NB4 (cell line): ENCODE data around the gene KRT80.

Source experiments
- CTCF ChIP-seq: IDR thresholded peaks from one replicate; pipeline ENCODE4 v1.5.1; 2012; ENCODE audit warnings: low read depth, low read length
- POLR2A ChIP-seq: IDR thresholded peaks from 2 replicates; pipeline ENCODE4 v1.6.1; 2011; ENCODE audit warnings: mild to moderate bottlenecking; ENCODE audit not compliant: insufficient read length; ENCODE audit errors: extremely low read depth

- TF ChIP-seq CTCF (no peak), POLR2A (no peak)
These were observed 24.3 kb downstream of the KRT80 start for GRCh38 chr12:52167526-52167925.
